NT2/D1 (cell line): Measurements from ENCODE around the gene RASA1.

Source experiments
- SUZ12 ChIP-seq: IDR thresholded peaks from 2 replicates; pipeline ENCODE4 v1.6.1; 2011; ENCODE audit not compliant: insufficient read length, insufficient read depth; ENCODE audit errors: extremely low read depth
- YY1 ChIP-seq: IDR thresholded peaks from 2 replicates; pipeline ENCODE4 v1.6.1; 2011; ENCODE audit not compliant: insufficient read length, insufficient read depth

DNA sequence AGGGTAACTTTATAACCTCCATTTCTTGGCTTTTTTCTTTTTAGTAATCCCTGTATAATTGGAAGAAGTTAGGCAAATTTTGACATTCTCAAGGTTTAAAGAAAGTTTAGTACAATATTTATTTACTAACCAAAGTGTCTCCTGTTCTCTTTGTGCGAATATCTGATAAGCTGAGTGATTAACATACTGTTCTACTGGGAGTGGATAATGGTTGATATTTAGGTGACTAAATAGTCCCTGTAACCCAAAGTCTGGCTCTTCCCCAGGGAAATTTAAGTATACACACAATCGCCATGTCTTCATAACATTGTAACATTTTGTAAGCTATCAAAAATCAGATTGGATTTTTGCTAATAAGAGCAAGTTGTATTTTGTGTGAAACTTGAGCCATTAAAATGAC is 105.0 kb downstream of the RASA1 start:
- TF ChIP-seq YY1 (no peak), SUZ12 (no peak)
